T-helper 2 cell (primary cell): ENCODE results near the gene RAP1GAP2.
"Not testable (repeated sequence)": the region's sequence is repeated elsewhere in the genome, so short reads cannot be mapped to it uniquely, and the experiment has no call there.

ENCODE experiments used
- DNase-seq, 5 experiments: peaks; one replicate each; pipeline versions ENCODE4 v3.0.0 to v3.0.0-alpha.2; 2012 to 2022

The RAP1GAP2 gene

GRCh38 chr17:2977157-2977556 lies 180.9 kb downstream of the RAP1GAP2 start:
- DNase-seq = no peak

GRCh38 chr17:2978116-2978515 lies 181.9 kb downstream of the RAP1GAP2 start:
- DNase-seq = no peak

- DNase-seq = no peak
Observed at GRCh38 chr17:2978991-2979390, 182.8 kb downstream of the RAP1GAP2 start.

GRCh38 chr17:2980211-2980903 lies 184.1 kb downstream of the RAP1GAP2 start:
- DNase-seq = no peak

- DNase-seq = no peak
Observed at GRCh38 chr17:2980904-2981246, 184.6 kb downstream of the RAP1GAP2 start.

GRCh38 chr17:2981325-2981724 lies 185.1 kb downstream of the RAP1GAP2 start:
- no peak for DNase-seq

GRCh38 chr17:2982854-2983253 lies 186.6 kb downstream of the RAP1GAP2 start:
- no peak for DNase-seq

- DNase-seq = no peak
Observed at GRCh38 chr17:2983255-2983654, 187.0 kb downstream of the RAP1GAP2 start.

- no peak for DNase-seq
Observed at GRCh38 chr17:2985318-2985717, 189.1 kb downstream of the RAP1GAP2 start.

GRCh38 chr17:2986925-2987324 lies 190.7 kb downstream of the RAP1GAP2 start:
- no peak for DNase-seq

GRCh38 chr17:2989396-2989795 lies 193.2 kb downstream of the RAP1GAP2 start:
- not testable (repeated sequence) for DNase-seq

GRCh38 chr17:2989855-2990254 lies 193.6 kb downstream of the RAP1GAP2 start:
- no peak for DNase-seq

GRCh38 chr17:2990396-2990795 lies 194.2 kb downstream of the RAP1GAP2 start:
- DNase-seq = no peak

- not testable (repeated sequence) for DNase-seq
Observed at GRCh38 chr17:2991396-2992180, 195.3 kb downstream of the RAP1GAP2 start.

GRCh38 chr17:2994441-2994840 lies 198.2 kb downstream of the RAP1GAP2 start:
- no peak for DNase-seq

- no peak for DNase-seq
Observed at GRCh38 chr17:2995377-2995776, 199.1 kb downstream of the RAP1GAP2 start.

GRCh38 chr17:2995886-2996809 lies 199.9 kb downstream of the RAP1GAP2 start:
- DNase-seq = no peak

GRCh38 chr17:2996810-2997670 lies 200.8 kb downstream of the RAP1GAP2 start:
- no peak for DNase-seq

GRCh38 chr17:2998469-2998901 lies 202.2 kb downstream of the RAP1GAP2 start:
- not testable (repeated sequence) for DNase-seq

- DNase-seq = no peak
Observed at GRCh38 chr17:3002538-3003295, 206.5 kb downstream of the RAP1GAP2 start.
